Effector memory CD8-positive, alpha-beta T cell (primary cell): ENCODE results near the gene WWOX.

ENCODE experiments used
- ATAC-seq: fragments of 150-1000 bp; cut with Tn5 transposase; replicated peaks from 2 replicates; pipeline ENCODE4 v1.10.0; 2021; ENCODE audit warnings: mild to moderate bottlenecking, moderate library complexity
- DNase-seq, 3 experiments: peaks; one replicate each; pipeline ENCODE4 v3.0.0; 2021
- H3K27ac Mint-ChIP-seq, 2 donors: one replicate each; pipeline ENCODE4 v1.8.0; 2022; ENCODE audit warnings: mild to moderate bottlenecking in 2 of 2, mixed read lengths in 2 of 2, moderate library complexity in 2 of 2
- H3K27me3 Mint-ChIP-seq, 2 donors: one replicate each; pipeline ENCODE4 v1.8.0; 2022; ENCODE audit warnings: mixed read lengths in 2 of 2
- H3K36me3 Mint-ChIP-seq: one replicate; pipeline ENCODE4 v1.8.0; 2022; ENCODE audit warnings: mild to moderate bottlenecking, moderate library complexity, mixed read lengths; ENCODE audit not compliant: insufficient read depth
- H3K4me1 Mint-ChIP-seq, 2 donors: one replicate each; pipeline ENCODE4 v1.8.0; 2022; ENCODE audit warnings: low read depth in 2 of 2, mixed read lengths in 2 of 2
- H3K4me3 Mint-ChIP-seq, 2 donors: one replicate each; pipeline ENCODE4 v1.8.0; 2022; ENCODE audit warnings: mild to moderate bottlenecking in 2 of 2, mixed read lengths in 2 of 2, moderate library complexity in 2 of 2
- H3K9me3 Mint-ChIP-seq, 2 donors: one replicate each; pipeline ENCODE4 v1.8.0; 2022; ENCODE audit warnings: mixed read lengths in 2 of 2

WWOX gene

DNA sequence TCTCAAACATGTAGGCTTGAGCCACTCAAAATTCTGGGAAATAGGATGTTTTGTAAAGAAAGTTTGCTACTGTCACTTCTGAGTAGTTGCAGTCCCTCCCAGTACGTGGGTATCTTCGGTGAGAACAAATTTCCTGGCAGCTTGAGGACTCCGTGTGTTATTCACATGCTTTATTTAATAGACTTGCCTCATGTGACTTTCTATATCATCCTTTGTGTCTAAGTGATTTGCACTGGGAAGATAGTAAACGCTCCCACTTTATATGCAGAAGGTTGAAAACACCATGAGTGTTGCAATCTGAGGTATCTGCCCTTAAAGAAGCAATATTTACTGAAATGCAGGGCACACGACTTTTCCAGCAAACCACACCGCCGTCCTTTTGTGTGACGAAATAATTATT is 857.4 kb downstream of the WWOX start:
- no peaks in the 10 kb centered on the region for H3K4me1 Mint-ChIP-seq
- H3K27me3 Mint-ChIP-seq: no peaks in the 10 kb centered on the region
- no peak for ATAC-seq
- H3K9me3 Mint-ChIP-seq: no peaks in the 10 kb centered on the region
- H3K4me3 Mint-ChIP-seq: no peak overlapping the region
- DNase-seq: no peak
- no peak overlapping the region for H3K27ac Mint-ChIP-seq
- no peaks in the 10 kb centered on the region for H3K36me3 Mint-ChIP-seq

GRCh38 chr16:78957317-78958100 is 858.1 kb downstream of the WWOX start:
- ATAC-seq (no peak), DNase-seq (no peak)
- H3K9me3 Mint-ChIP-seq: no peaks in the 10 kb centered on the region
- H3K36me3 Mint-ChIP-seq: no peaks in the 10 kb centered on the region
- no peak overlapping the region for H3K27ac Mint-ChIP-seq
- no peaks in the 10 kb centered on the region for H3K4me1 Mint-ChIP-seq
- no peak overlapping the region for H3K4me3 Mint-ChIP-seq
- no peaks in the 10 kb centered on the region for H3K27me3 Mint-ChIP-seq

- Mint-ChIP-seq H3K9me3 (peaks cover 5 to 7% of the 10 kb centered on the region in 2 donors), H3K4me1 (no peaks in the 10 kb centered on the region), H3K4me3 (no peak overlapping the region), H3K27me3 (no peaks in the 10 kb centered on the region), H3K27ac (no peak overlapping the region), H3K36me3 (no peaks in the 10 kb centered on the region)
- ATAC-seq (no peak), DNase-seq (no peak)
These were observed 862.0 kb downstream of the WWOX start for GRCh38 chr16:78961464-78961863.

DNA sequence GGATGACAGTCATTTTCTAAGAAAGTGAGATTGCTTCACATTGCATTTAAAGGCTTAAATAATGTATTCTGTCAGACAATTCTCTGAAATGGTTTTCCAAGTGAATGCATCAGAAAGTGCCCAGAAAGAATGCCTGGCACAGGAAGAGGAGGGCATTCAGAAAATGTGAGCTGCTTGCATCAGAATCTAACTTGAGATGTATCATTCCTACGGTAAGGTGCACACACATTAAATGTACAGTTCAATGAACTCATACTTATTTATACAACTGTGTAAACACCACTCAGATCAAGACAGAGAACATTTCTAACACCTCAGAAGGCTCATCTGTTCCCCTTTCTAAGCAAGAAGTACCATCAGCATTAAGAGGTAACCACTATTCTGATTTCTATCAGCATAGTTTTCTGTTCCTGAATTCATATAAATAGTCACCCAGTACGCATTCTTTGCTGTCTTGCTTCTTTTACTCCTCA is 863.0 kb downstream of the WWOX start:
- H3K27ac Mint-ChIP-seq: no peak overlapping the region
- H3K9me3 Mint-ChIP-seq: peaks cover 5 to 7% of the 10 kb centered on the region in 2 donors
- H3K36me3 Mint-ChIP-seq: no peaks in the 10 kb centered on the region
- no peaks in the 10 kb centered on the region for H3K4me1 Mint-ChIP-seq
- no peak for DNase-seq
- no peak overlapping the region for H3K4me3 Mint-ChIP-seq
- peak; percentile 31 for ATAC-seq
- no peaks in the 10 kb centered on the region for H3K27me3 Mint-ChIP-seq

DNA sequence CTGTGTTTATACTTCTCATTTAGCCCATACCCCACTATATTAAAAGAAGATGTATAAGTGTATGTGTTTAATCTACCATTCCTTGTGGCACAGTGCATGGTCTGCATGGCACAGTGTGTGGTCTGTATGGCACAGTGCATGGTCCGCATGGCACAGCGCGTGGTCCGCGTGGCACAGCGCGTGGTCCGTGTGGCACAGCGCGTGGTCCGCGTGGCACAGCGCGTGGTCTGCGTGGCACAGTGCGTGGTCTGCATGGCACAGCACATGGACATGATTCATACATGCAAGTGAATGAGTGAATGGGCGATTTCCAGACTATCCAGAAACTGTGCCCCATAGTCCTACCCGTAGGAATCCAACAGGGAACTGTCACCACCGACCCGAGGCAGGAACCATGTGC is 868.5 kb downstream of the WWOX start:
- H3K9me3 Mint-ChIP-seq: peaks cover 5 to 7% of the 10 kb centered on the region in 2 donors
- no peak for ATAC-seq
- H3K4me3 Mint-ChIP-seq: no peak overlapping the region
- H3K27ac Mint-ChIP-seq: no peak overlapping the region
- no peaks in the 10 kb centered on the region for H3K27me3 Mint-ChIP-seq
- H3K36me3 Mint-ChIP-seq: no peaks in the 10 kb centered on the region
- H3K4me1 Mint-ChIP-seq: no peaks in the 10 kb centered on the region
- no peak for DNase-seq

DNA sequence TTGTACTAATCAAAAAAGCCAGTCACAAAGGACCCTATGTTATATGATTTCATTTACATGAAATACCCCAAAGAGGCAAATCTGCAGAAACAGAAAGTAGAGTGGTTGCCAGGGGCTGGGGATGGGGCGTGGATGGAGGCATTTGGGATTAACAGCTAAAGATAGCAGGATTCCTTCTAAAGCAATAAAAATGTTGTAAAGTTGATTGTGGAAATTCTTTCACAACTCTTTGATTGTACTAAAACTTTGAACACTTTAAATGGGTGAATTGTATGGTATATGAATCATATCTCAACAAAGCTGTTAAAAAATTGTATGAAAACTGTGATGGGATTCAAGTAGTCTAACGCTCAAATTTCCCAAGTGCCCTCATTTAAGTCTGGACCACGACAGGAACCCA is 870.3 kb downstream of the WWOX start:
- ATAC-seq (no peak), DNase-seq (no peak)
- Mint-ChIP-seq H3K36me3 (no peaks in the 10 kb centered on the region), H3K27ac (no peak overlapping the region), H3K4me1 (no peaks in the 10 kb centered on the region), H3K27me3 (no peaks in the 10 kb centered on the region), H3K9me3 (no peaks in the 10 kb centered on the region), H3K4me3 (no peak overlapping the region)

DNA sequence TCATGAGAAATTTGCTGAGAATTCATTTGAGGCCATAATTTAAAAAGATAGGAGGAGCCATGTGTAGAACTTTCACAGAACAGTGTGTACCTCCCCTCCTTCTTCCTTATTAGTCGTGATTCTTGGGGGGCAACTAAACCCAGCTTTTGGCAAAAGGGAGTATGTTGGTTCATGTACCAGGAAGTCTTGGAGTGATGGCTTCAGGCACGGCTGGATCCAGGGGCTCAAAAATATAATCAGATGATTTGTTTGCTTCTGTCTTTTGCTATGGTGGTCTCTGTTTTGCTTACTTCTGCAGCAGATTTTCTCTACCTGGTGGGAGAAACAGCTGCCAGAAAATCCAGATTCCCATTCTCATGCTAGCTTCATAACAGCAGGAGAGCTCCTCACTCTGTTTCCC is 871.2 kb downstream of the WWOX start:
- H3K36me3 Mint-ChIP-seq: no peaks in the 10 kb centered on the region
- no peak overlapping the region for H3K27ac Mint-ChIP-seq
- no peak for ATAC-seq
- no peaks in the 10 kb centered on the region for H3K9me3 Mint-ChIP-seq
- H3K27me3 Mint-ChIP-seq: no peaks in the 10 kb centered on the region
- H3K4me3 Mint-ChIP-seq: no peak overlapping the region
- H3K4me1 Mint-ChIP-seq: no peaks in the 10 kb centered on the region
- DNase-seq: no peak

GRCh38 chr16:78972006-78972405 is 872.6 kb downstream of the WWOX start:
- ATAC-seq (no peak), DNase-seq (no peak)
- Mint-ChIP-seq H3K9me3 (no peaks in the 10 kb centered on the region), H3K27ac (no peak overlapping the region), H3K36me3 (no peaks in the 10 kb centered on the region), H3K4me1 (no peaks in the 10 kb centered on the region), H3K4me3 (no peak overlapping the region), H3K27me3 (no peaks in the 10 kb centered on the region)

DNA sequence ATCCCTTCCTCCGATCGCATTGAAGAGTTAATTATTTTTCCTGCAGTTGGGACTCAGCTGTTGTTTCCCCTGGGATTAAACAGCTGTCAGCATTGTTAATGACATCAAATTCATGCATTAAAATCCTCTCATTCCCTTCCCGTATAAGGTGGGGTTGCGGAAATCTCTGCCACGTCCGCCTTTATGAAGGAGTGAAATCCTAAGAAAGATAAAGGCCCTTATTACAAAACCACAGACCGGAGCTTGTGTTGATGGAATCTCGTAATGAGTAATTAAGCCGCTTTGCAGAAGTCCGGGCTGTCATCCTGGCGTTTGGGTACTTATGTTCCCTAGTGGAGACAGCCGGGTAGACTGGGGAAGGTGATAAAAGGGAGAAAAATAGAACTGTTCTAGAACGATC is 873.5 kb downstream of the WWOX start:
- H3K9me3 Mint-ChIP-seq: no peaks in the 10 kb centered on the region
- no peak for ATAC-seq
- DNase-seq: no peak
- H3K4me1 Mint-ChIP-seq: no peaks in the 10 kb centered on the region
- no peaks in the 10 kb centered on the region for H3K27me3 Mint-ChIP-seq
- H3K36me3 Mint-ChIP-seq: no peaks in the 10 kb centered on the region
- no peak overlapping the region for H3K4me3 Mint-ChIP-seq
- H3K27ac Mint-ChIP-seq: no peak overlapping the region

- Mint-ChIP-seq H3K27me3 (no peaks in the 10 kb centered on the region), H3K36me3 (no peaks in the 10 kb centered on the region), H3K9me3 (no peaks in the 10 kb centered on the region), H3K27ac (no peak overlapping the region), H3K4me3 (no peak overlapping the region), H3K4me1 (no peaks in the 10 kb centered on the region)
- DNase-seq (no peak), ATAC-seq (no peak)
These were observed 876.8 kb downstream of the WWOX start for GRCh38 chr16:78976212-78976611.

DNA sequence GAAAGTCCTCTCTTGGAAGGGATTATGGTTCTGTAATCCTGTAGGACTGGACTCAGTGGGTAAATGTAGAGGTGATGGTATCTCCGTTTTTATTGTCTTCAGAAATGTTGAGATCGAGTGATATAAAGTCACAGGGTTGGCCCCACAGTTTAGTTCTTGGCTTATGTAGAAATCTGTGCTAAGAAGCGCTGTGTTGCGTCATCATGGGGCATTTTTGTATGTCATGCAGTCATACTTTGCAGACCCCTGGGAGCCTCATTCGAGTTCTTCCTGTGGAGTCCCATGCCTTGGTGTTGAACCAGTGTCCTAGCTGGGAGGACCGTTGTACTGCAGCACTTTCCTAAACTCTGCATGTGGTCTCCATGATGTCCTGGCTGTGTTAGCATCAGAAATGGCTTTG is 881.4 kb downstream of the WWOX start:
- no peaks in the 10 kb centered on the region for H3K27me3 Mint-ChIP-seq
- no peak overlapping the region for H3K27ac Mint-ChIP-seq

DNA sequence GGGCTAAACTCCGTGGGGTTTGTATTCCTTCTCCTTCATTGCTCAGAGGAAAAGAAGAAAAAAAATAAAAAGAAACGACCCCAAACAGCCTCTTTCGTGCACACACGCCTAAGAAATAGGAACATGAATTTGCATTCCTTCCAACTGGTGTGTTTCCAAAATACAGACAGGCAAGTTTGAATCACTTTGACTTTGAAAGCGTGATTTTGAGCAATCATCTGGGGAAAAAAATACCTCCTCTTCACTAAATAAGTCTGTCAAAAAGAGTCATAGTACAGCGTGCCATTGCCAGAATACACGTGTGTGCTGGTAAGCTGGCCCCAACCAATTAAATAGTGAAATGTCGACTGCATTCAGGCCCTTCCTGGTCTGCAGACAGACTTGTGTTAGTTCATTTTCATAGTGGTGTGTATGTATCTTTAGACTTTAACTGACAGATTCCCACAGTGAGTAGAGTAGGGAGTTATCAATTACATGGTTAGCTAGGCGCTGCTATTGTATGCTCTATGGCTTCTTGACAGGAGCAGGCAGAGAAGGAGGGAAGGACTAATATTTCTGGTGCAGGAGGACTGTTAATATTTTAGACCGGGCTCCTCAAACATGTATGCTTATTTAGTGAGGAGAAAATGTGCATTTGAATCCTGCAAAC is 882.8 kb downstream of the WWOX start:
- Mint-ChIP-seq H3K4me1 (peaks cover 0 to 2% of the 10 kb centered on the region in 2 donors), H3K36me3 (no peaks in the 10 kb centered on the region), H3K4me3 (no peak overlapping the region), H3K9me3 (no peaks in the 10 kb centered on the region), H3K27me3 (no peaks in the 10 kb centered on the region), H3K27ac (no peak overlapping the region)
- ATAC-seq (no peak), DNase-seq (no peak)

More for the DNA sequence above, 881.4 kb downstream of the WWOX start:
- ATAC-seq (no peak), DNase-seq (no peak)
- no peak overlapping the region for H3K4me3 Mint-ChIP-seq
- no peaks in the 10 kb centered on the region for H3K36me3 Mint-ChIP-seq
- H3K9me3 Mint-ChIP-seq: no peaks in the 10 kb centered on the region
- peaks cover 0 to 2% of the 10 kb centered on the region in 2 donors for H3K4me1 Mint-ChIP-seq

- Mint-ChIP-seq H3K9me3 (no peaks in the 10 kb centered on the region), H3K4me1 (peaks cover 2% of the 10 kb centered on the region in 2 donors), H3K4me3 (no peak overlapping the region), H3K27me3 (no peaks in the 10 kb centered on the region), H3K36me3 (no peaks in the 10 kb centered on the region), H3K27ac (no peak overlapping the region)
- no peak for ATAC-seq
- no peak for DNase-seq
These were observed 884.9 kb downstream of the WWOX start for GRCh38 chr16:78984324-78984723.

DNA sequence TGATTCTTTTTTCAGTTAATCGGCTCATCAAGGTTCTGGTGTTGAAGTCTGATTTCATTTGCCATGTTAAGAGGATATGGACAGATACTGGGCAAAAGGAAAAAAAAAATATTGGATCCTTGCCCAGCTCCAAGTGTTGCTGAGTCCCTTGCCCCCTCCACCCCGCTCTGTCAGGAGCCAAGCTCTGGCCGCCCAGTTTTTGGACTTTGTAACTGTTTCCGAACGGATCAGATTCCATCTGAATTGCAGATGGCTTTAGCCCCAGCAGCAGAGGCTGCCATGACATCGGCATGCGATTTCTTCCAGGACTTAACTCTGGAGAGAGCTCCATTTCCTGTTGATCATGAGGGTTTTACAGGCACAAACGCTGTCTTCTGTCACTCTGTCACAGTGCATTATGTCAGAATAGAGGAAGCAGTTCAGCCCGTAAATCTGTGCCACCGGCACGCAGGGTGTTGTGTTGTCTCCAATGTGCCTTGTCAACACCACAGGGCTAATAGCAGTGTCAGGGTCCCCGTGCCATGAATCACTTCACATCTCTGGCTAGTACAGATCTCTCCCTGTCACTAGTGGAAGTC is 885.5 kb downstream of the WWOX start:
- H3K4me1 Mint-ChIP-seq: peaks cover 4 to 7% of the 10 kb centered on the region in 2 donors
- H3K36me3 Mint-ChIP-seq: no peaks in the 10 kb centered on the region
- no peaks in the 10 kb centered on the region for H3K9me3 Mint-ChIP-seq
- DNase-seq: no peak
- no peak overlapping the region for H3K4me3 Mint-ChIP-seq
- H3K27me3 Mint-ChIP-seq: no peaks in the 10 kb centered on the region
- ATAC-seq: no peak
- H3K27ac Mint-ChIP-seq: no peak overlapping the region
